ENCODE data around the gene USF3.

Gene USF3

GRCh38 chr3:113664523-113665094 lies 31.8 kb downstream of the USF3 start:
- FAIRE-seq (no peak), DNase-seq (ENCODE audit: insufficient read length, low spot score) (no peak)
- no peak for TF ChIP-seq CTCF (IDR thresholded peaks at IDR 0.05; ENCODE audit: insufficient read depth, missing control alignments)

GRCh38 chr3:113663761-113664160 lies 32.7 kb downstream of the USF3 start:
- DNase-seq (ENCODE audit: insufficient read length, low spot score) = no peak
- TF ChIP-seq CTCF (IDR thresholded peaks at IDR 0.05; ENCODE audit: insufficient read depth, missing control alignments) = no peak
- no peak for FAIRE-seq

GRCh38 chr3:113663324-113663750 lies 33.1 kb downstream of the USF3 start:
- no peak for FAIRE-seq
- no peak for TF ChIP-seq CTCF (IDR thresholded peaks at IDR 0.05; ENCODE audit: insufficient read depth, missing control alignments)
- DNase-seq (ENCODE audit: insufficient read length, low spot score) = no peak

- DNase-seq (ENCODE audit: insufficient read length, low spot score) (no peak), FAIRE-seq (no peak)
- no peak for TF ChIP-seq CTCF (IDR thresholded peaks at IDR 0.05; ENCODE audit: insufficient read depth, missing control alignments)
These were observed 33.6 kb downstream of the USF3 start for GRCh38 chr3:113662824-113663223.

GRCh38 chr3:113660896-113661295 lies 35.5 kb downstream of the USF3 start:
- no peak for FAIRE-seq

GRCh38 chr3:113660458-113660857 lies 36.0 kb downstream of the USF3 start:
- no peak for DNase-seq (ENCODE audit: insufficient read length, low spot score)
- no peak for TF ChIP-seq CTCF (IDR thresholded peaks at IDR 0.05; ENCODE audit: insufficient read depth, missing control alignments)
- no peak for FAIRE-seq

More at GRCh38 chr3:113660896-113661295, 35.5 kb downstream of the USF3 start:
- DNase-seq (ENCODE audit: insufficient read length, low spot score) = no peak
- TF ChIP-seq CTCF (IDR thresholded peaks at IDR 0.05; ENCODE audit: insufficient read depth, missing control alignments) = no peak

GRCh38 chr3:113659996-113660395 lies 36.4 kb downstream of the USF3 start:
- FAIRE-seq (no peak), DNase-seq (ENCODE audit: insufficient read length, low spot score) (no peak)
- no peak for TF ChIP-seq CTCF (IDR thresholded peaks at IDR 0.05; ENCODE audit: insufficient read depth, missing control alignments)
